ENCODE measurements around the gene ZBTB42.
"Not testable (repeated sequence)": the region's sequence is repeated elsewhere in the genome, so short reads cannot be mapped to it uniquely, and the experiment has no call there.

DNA sequence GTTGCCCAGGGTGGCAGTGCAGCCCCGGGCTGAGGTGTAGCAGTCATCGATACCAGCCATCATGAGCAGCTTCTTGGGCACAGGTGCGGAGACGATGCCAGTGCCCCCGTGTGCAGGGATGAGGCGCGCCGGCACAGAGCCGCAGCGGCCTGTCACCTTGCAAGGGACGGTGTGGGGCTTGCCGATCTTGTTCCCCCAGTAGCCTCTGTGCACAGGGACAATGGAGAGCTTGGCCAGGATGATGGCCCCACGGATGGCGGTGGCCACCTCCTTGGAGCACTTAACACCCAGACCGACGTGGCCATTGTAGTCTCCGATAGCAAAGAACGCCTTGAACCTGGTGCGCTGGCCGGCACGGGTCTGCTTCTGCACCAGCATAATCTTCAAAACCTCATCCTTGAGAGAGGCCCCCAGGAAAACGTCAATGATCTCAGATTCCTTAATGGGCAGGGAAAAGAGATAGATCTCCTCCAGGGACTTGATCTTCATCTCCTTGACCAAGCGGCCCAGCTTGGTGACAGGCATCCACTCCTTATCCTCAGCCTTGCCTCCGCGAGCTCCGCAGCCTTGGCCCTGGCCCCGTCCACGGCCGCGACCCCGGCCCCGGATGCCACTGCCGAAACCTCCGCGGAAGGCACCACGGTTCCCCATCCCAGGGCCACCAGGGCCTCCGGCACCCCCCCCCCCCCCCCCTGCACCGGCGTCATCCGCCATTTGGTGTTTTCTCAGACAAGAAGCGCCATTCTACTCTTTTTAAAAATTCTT, 35.5 kb downstream of the ZBTB42 start:
- not testable (repeated sequence) for TF ChIP-seq CTCF (IDR thresholded peaks at IDR 0.05); POLR2A (IDR thresholded peaks at IDR 0.05; ENCODE audit: low read depth); EP300 (IDR thresholded peaks at IDR 0.05); POLR2AphosphoS5 (IDR thresholded peaks at IDR 0.05)

All from esophagus muscularis mucosa (tissue), 4 donors.